ENCODE data around the gene CIAO3.

CIAO3 gene

GRCh38 chr16:687499-687898, 53.3 kb downstream of the CIAO3 start:
- DNase-seq, result no peak

- no peak for DNase-seq
These were observed 54.1 kb downstream of the CIAO3 start for GRCh38 chr16:686459-687260.

- no peak for DNase-seq
These were observed 54.8 kb downstream of the CIAO3 start for GRCh38 chr16:685967-686366.

- no peak for DNase-seq
These were observed 55.7 kb downstream of the CIAO3 start for GRCh38 chr16:684961-685696.

- peak; percentile 63 for DNase-seq
These were observed 56.6 kb downstream of the CIAO3 start, which contains the start of gene JMJD8 for GRCh38 chr16:684071-684794. Gene JMJD8, minus strand, starts transcription at chr16:684334. Its CDS starts 15 bp downstream, at chr16:684319.

GRCh38 chr16:683396-684070, 57.3 kb downstream of the CIAO3 start:
- DNase-seq, result no peak

- no peak for DNase-seq
These were observed 58.1 kb downstream of the CIAO3 start for GRCh38 chr16:682493-683395.

- no peak for DNase-seq
These were observed 58.9 kb downstream of the CIAO3 start for GRCh38 chr16:681746-682427.

GRCh38 chr16:680967-681745, 59.6 kb downstream of the CIAO3 start:
- DNase-seq, result no peak

- DNase-seq, result no peak
These were observed 60.2 kb downstream of the CIAO3 start for GRCh38 chr16:680625-680945.

GRCh38 chr16:679814-680624, 60.8 kb downstream of the CIAO3 start, which contains the start of gene STUB1:
Gene STUB1, plus strand, starts transcription at chr16:680410. Its CDS starts 116 bp downstream, at chr16:680526.
- peak; percentile 28 for DNase-seq

All from NCI-H524 treated with DMSO at 0.1 percent for 48 hours (cell line).